Mucosa of rectum (tissue), 2 donors: Measurements from ENCODE around the gene KLHL42.

Experiments
- H3K27ac ChIP-seq, 2 donors: one replicate each; pipeline ENCODE4 v1.7.0; 2013; ENCODE audit warnings: inconsistent platforms in 2 of 2, low read depth in 2 of 2, low read length in 2 of 2
- H3K27me3 ChIP-seq, 2 donors: one replicate each; pipeline ENCODE4 v1.7.0; 2013; ENCODE audit warnings: low read length in 2 of 2; ENCODE audit not compliant: control insufficient read depth in 2 of 2, insufficient read depth in 2 of 2
- H3K36me3 ChIP-seq, 2 donors: one replicate each; pipeline ENCODE4 v1.7.0; 2013; ENCODE audit warnings: low read length in 2 of 2; ENCODE audit not compliant: control insufficient read depth in 2 of 2, insufficient read depth in 2 of 2
- H3K4me1 ChIP-seq, 2 donors: one replicate each; pipeline ENCODE4 v1.7.0; 2013; ENCODE audit warnings: low read length in 2 of 2, mild to moderate bottlenecking in 1 of 2; ENCODE audit not compliant: control insufficient read depth in 2 of 2, insufficient read depth in 2 of 2
- H3K4me3 ChIP-seq, 2 donors: one replicate each; pipeline ENCODE4 v1.7.0; 2013; ENCODE audit warnings: low read length in 2 of 2
- H3K9ac ChIP-seq, 2 donors: one replicate each; pipeline ENCODE4 v1.7.0; 2013; ENCODE audit warnings: low read length in 2 of 2, low read depth in 1 of 2, mild to moderate bottlenecking in 1 of 2
- H3K9me3 ChIP-seq, 2 donors: one replicate each; pipeline ENCODE4 v1.7.0; 2013; ENCODE audit warnings: low read length in 2 of 2; ENCODE audit not compliant: control insufficient read depth in 2 of 2
- donor health status: healthy.
- donor health status: Normal muscosa, but diverticular disease.

The KLHL42 gene

DNA sequence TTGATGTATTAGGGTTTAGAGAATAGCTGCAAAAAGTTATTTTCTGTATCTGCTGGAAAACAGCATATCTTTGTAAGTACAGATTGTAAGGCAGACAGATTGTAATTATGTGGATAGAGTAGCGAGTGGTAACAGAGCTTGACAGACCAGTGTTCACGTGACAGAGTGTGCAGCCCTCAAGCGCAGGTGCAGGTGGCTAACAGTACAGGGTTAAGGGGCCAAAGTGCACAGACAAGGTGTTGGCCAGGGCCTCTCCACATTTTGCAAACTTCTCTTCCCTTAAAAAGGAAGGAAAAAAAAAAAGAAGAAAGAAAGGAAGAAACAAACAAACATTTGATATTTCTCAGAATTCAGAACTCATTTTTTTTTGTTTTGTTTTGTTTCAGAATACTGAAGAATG lies 25.2 kb upstream of the KLHL42 start:
- no peak overlapping the region for H3K27ac ChIP-seq

DNA sequence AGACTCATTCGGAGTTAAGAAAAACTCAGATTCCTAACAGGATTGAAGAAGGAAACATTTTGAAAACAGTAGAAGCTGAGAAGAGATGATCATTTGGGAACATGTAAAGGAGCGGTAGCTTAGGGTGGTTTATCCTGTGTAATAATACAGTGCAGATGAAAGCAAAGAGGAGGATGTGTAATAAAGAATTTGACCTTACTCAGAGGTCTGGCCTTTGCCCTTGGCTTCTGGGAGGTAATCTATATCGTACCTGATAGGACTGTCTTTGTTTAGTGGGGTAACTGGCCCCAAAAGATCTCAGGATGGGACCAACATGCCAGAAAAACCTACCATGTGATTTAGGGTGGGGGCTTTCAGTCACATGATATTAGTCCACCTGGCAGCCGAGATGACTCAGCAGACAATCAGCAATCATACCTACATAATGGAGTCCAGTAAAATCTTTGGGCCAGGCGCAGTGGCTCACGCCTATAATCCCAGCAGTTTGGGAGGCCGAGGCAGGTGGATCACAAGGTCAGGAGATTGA lies 23.3 kb upstream of the KLHL42 start:
- H3K9ac ChIP-seq = no peak overlapping the region
- no peak overlapping the region for H3K27ac ChIP-seq
- no peaks in the 10 kb centered on the region for H3K9me3 ChIP-seq
- peaks cover 0 to 8% of the 10 kb centered on the region in 2 donors for H3K4me1 ChIP-seq
- no peaks in the 10 kb centered on the region for H3K27me3 ChIP-seq
- no peak overlapping the region for H3K4me3 ChIP-seq
- H3K36me3 ChIP-seq = peaks cover 0 to 8% of the 10 kb centered on the region in 2 donors

More for the DNA sequence above, 25.2 kb upstream of the KLHL42 start:
- H3K9ac ChIP-seq = no peak overlapping the region
- H3K9me3 ChIP-seq = no peaks in the 10 kb centered on the region
- peaks cover 0 to 8% of the 10 kb centered on the region in 2 donors for H3K4me1 ChIP-seq
- H3K4me3 ChIP-seq = no peak overlapping the region
- no peaks in the 10 kb centered on the region for H3K27me3 ChIP-seq
- H3K36me3 ChIP-seq = peaks cover 0 to 8% of the 10 kb centered on the region in 2 donors

DNA sequence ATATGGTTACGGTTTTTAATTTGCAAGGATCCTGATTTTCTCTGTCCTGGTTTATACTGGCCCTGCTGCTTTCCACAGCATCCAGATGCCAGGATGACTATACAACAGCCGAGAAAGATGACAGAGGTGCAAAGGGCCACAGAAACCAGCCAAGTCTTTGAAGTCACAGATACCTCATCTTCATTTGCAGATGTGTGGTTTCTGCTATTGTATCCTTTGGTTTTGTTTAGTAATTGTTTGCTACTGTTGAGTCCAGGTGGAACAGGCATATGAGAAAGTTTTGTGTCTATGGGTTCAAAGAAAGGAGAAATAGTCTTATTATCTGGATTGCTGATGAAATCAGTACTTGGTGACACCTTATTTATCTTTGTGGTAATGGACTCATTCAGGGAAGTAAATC lies 17.3 kb upstream of the KLHL42 start:
- H3K36me3 ChIP-seq = no peaks in the 10 kb centered on the region
- no peaks in the 10 kb centered on the region for H3K9me3 ChIP-seq
- H3K27ac ChIP-seq = no peak overlapping the region
- H3K4me3 ChIP-seq = no peak overlapping the region
- no peaks in the 10 kb centered on the region for H3K27me3 ChIP-seq
- H3K4me1 ChIP-seq = no peaks in the 10 kb centered on the region
- no peak overlapping the region for H3K9ac ChIP-seq

DNA sequence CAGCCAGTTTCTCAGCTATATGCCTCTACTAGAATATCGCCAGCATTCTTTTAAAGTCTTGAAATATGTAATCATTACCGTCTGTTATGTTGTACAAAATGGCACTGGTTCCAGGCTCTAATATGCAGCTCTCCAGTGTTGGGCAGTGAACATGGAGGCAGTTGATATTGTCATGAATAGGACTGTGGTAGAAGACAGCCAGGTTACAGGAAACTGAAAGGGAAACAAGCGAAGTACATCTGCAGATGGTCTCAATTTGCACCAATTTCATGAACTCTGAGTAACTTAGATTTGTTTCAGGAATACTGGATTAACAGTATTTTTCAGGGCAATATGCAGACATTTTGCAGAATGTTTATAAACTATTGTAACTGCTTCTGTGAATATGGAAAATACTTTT lies 13.4 kb upstream of the KLHL42 start:
- H3K27me3 ChIP-seq = no peaks in the 10 kb centered on the region
- H3K4me3 ChIP-seq = no peak overlapping the region
- no peaks in the 10 kb centered on the region for H3K36me3 ChIP-seq
- H3K9ac ChIP-seq = no peak overlapping the region
- no peaks in the 10 kb centered on the region for H3K4me1 ChIP-seq
- no peak overlapping the region for H3K27ac ChIP-seq
- no peaks in the 10 kb centered on the region for H3K9me3 ChIP-seq

- Histone ChIP-seq H3K36me3 (no peaks in the 10 kb centered on the region), H3K4me3 (no peak overlapping the region), H3K9ac (no peak overlapping the region), H3K9me3 (no peaks in the 10 kb centered on the region), H3K4me1 (no peaks in the 10 kb centered on the region), H3K27me3 (no peaks in the 10 kb centered on the region), H3K27ac (no peak overlapping the region)
Observed at GRCh38 chr12:27769142-27769673, 10.8 kb upstream of the KLHL42 start.

- no peaks in the 10 kb centered on the region for H3K4me1 ChIP-seq
- H3K9me3 ChIP-seq = no peaks in the 10 kb centered on the region
- no peak overlapping the region for H3K4me3 ChIP-seq
- H3K9ac ChIP-seq = no peak overlapping the region
- no peaks in the 10 kb centered on the region for H3K27me3 ChIP-seq
- H3K36me3 ChIP-seq = no peaks in the 10 kb centered on the region
- H3K27ac ChIP-seq = no peak overlapping the region
Observed at GRCh38 chr12:27771481-27772327, 8.3 kb upstream of the KLHL42 start.

DNA sequence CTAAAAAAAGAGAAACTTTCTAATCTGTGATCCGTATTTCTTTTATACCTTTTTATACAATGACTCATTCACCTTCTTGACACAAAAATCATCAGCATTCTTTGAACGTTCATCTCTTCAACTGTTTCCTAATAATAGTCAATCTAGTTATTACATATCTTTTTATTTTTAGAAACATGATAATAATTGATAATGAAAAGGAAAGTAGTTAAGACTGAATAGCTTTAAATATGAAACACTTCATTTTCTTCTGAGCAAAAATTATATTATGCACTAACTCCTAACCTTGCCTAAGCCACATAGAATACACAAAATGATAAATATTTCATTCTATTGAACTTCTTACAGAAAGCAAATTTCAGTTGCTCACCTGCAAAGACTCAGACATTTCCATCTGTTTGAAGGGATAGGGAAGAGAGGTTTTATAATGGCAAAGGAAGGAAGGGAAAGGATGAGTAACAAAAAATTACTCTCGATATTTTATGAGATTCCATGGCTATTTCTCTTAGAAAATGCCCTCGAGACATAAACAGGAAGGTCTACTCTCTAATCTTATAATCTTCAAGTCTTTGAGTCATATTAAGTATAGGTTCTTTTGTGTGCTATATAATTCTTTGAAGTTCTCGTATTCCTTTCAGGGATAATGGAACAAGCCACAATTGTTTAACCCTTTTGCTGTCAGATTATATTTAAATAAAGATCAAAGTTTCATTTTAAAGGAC lies 7.5 kb upstream of the KLHL42 start:
- no peak overlapping the region for H3K4me3 ChIP-seq
- H3K27me3 ChIP-seq = no peaks in the 10 kb centered on the region
- no peak overlapping the region for H3K27ac ChIP-seq

DNA sequence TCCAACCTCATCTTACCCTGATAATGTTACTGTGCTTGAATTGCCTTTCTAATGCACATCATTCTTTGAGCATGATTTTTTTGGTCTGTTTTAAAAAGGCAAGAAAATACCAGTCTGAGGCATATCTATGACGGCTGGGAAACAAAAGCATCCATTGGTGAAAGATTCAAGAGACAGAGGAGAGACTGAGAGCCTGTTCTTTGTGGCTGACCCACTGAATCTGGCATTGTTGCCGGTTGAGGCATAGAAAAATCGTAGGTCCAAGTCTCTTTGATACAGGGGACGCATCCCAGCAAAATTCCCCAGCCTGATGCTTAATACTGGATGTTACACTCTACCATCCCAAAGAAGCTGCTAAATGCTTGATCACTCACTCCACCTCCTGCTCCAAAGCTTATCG lies 2.9 kb upstream of the KLHL42 start:
- Histone ChIP-seq H3K36me3 (peaks cover 0 to 3% of the 10 kb centered on the region in 2 donors), H3K9ac (no peak overlapping the region), H3K4me3 (no peak overlapping the region), H3K27me3 (no peaks in the 10 kb centered on the region), H3K4me1 (peaks cover 8 to 11% of the 10 kb centered on the region in 2 donors), H3K27ac (no peak overlapping the region), H3K9me3 (no peaks in the 10 kb centered on the region)

More for the DNA sequence above, 7.5 kb upstream of the KLHL42 start:
- no peaks in the 10 kb centered on the region for H3K36me3 ChIP-seq
- H3K9ac ChIP-seq = no peak overlapping the region
- no peaks in the 10 kb centered on the region for H3K9me3 ChIP-seq
- H3K4me1 ChIP-seq = no peaks in the 10 kb centered on the region

- Histone ChIP-seq H3K27me3 (no peaks in the 10 kb centered on the region), H3K9ac (no peak overlapping the region), H3K27ac (no peak overlapping the region)
Observed at GRCh38 chr12:27778206-27778605, 1.8 kb upstream of the KLHL42 start.

GRCh38 chr12:27779416-27779919 lies 565 bp upstream of the KLHL42 start:
- H3K9ac ChIP-seq = peak overlapping the region; percentile 61 to 84
- no peaks in the 10 kb centered on the region for H3K9me3 ChIP-seq
- H3K4me3 ChIP-seq = peak overlapping the region; percentile 81
- H3K4me1 ChIP-seq = peaks cover 8 to 11% of the 10 kb centered on the region in 2 donors
- peak overlapping the region; percentile 81 to 83 for H3K27ac ChIP-seq
- H3K36me3 ChIP-seq = peaks cover 0 to 3% of the 10 kb centered on the region in 2 donors
- H3K27me3 ChIP-seq = no peaks in the 10 kb centered on the region

More at GRCh38 chr12:27778206-27778605, 1.8 kb upstream of the KLHL42 start:
- Histone ChIP-seq H3K4me3 (no peak overlapping the region), H3K36me3 (peaks cover 0 to 3% of the 10 kb centered on the region in 2 donors), H3K9me3 (no peaks in the 10 kb centered on the region), H3K4me1 (peaks cover 8 to 11% of the 10 kb centered on the region in 2 donors)
